SK-N-SH treated with all-trans-retinoic acid at 6 μM for 48 hours (cell line): ENCODE results near the gene CDH4.
"Not testable (repeated sequence)": the region's sequence is repeated elsewhere in the genome, so short reads cannot be mapped to it uniquely, and the experiment has no call there.

Experiments
- ATAC-seq: fragments of 200-7000 bp; cut with Tn5 transposase; 3 replicates; pipeline ENCODE4 v1.9.1; 2020; ENCODE audit warnings: mild to moderate bottlenecking, moderate library complexity
- ARNTL ChIP-seq: fragments of 450-650 bp; formaldehyde crosslinking; IDR thresholded peaks from 2 replicates; pipeline ENCODE4 v1.5.0; 2020; ENCODE audit warnings: low read depth, mild to moderate bottlenecking, moderate library complexity, borderline replicate concordance
- BACH2 ChIP-seq: fragments of 250-450 bp; sonication (Bioruptor Pico); IDR thresholded peaks from 2 replicates; pipeline ENCODE4 v1.9.0; 2021; ENCODE audit warnings: mild to moderate bottlenecking, borderline replicate concordance
- CSDC2 ChIP-seq: fragments of 250-450 bp; sonication (Bioruptor Pico); IDR thresholded peaks from 2 replicates; pipeline ENCODE4 v1.5.0; 2020; ENCODE audit warnings: mild to moderate bottlenecking, moderate library complexity
- ESRRG ChIP-seq: fragments of 250-450 bp; sonication (Bioruptor Pico); IDR thresholded peaks from 2 replicates; pipeline ENCODE4 v1.6.1; 2021; ENCODE audit warnings: mild to moderate bottlenecking
- GLIS3 ChIP-seq: fragments of 250-450 bp; sonication (Bioruptor Pico); IDR thresholded peaks from 2 replicates; pipeline ENCODE4 v1.5.0; 2020; ENCODE audit warnings: mild to moderate bottlenecking, moderate library complexity
- ISL1 ChIP-seq: fragments of 250-450 bp; sonication (Bioruptor Pico); IDR thresholded peaks from 2 replicates; pipeline ENCODE4 v2.1.2; 2022; ENCODE audit warnings: mild to moderate bottlenecking, moderate library complexity
- OSR1 ChIP-seq: fragments of 250-450 bp; sonication (Bioruptor Pico); IDR thresholded peaks from 2 replicates; pipeline ENCODE4 v1.8.0; 2022; ENCODE audit warnings: moderate library complexity, mild to moderate bottlenecking, inconsistent platforms
- PPARA ChIP-seq: fragments of 250-450 bp; sonication (Bioruptor Pico); IDR thresholded peaks from 2 replicates; pipeline ENCODE4 v1.5.0; 2020; ENCODE audit warnings: mild to moderate bottlenecking, borderline replicate concordance
- RARB ChIP-seq: fragments of 250-450 bp; sonication (Bioruptor Pico); IDR thresholded peaks from 2 replicates; pipeline ENCODE4 v1.8.0; 2021; ENCODE audit warnings: mild to moderate bottlenecking, moderate library complexity
- SNAI2 ChIP-seq: fragments of 250-450 bp; sonication (Bioruptor Pico); IDR thresholded peaks from 2 replicates; pipeline ENCODE4 v1.5.0; 2020; ENCODE audit warnings: mild to moderate bottlenecking, moderate library complexity
- TCF4 ChIP-seq: fragments of 250-450 bp; sonication (Bioruptor Pico); IDR thresholded peaks from 2 replicates; pipeline ENCODE4 v1.8.0; 2021; ENCODE audit warnings: mild to moderate bottlenecking, moderate library complexity, borderline replicate concordance
- TOX ChIP-seq: fragments of 250-450 bp; sonication (Bioruptor Pico); IDR thresholded peaks from 2 replicates; pipeline ENCODE4 v1.8.0; 2021; ENCODE audit warnings: mild to moderate bottlenecking, moderate library complexity, borderline replicate concordance
- TSHZ2 ChIP-seq: fragments of 250-450 bp; sonication (Bioruptor Pico); IDR thresholded peaks from 2 replicates; pipeline ENCODE4 v1.5.0; 2020; ENCODE audit warnings: mild to moderate bottlenecking, moderate library complexity
- ZC3H10 ChIP-seq: fragments of 250-450 bp; sonication (Bioruptor Pico); IDR thresholded peaks from 2 replicates; pipeline ENCODE4 v1.5.1; 2021; ENCODE audit warnings: mild to moderate bottlenecking, moderate library complexity
- ZFP3 ChIP-seq: fragments of 250-450 bp; sonication (Bioruptor Pico); IDR thresholded peaks from 2 replicates; pipeline ENCODE4 v1.5.0; 2020; ENCODE audit warnings: mild to moderate bottlenecking, moderate library complexity
- ZFP30 ChIP-seq: fragments of 450-650 bp; formaldehyde crosslinking; IDR thresholded peaks from 2 replicates; pipeline ENCODE4 v1.5.0; 2022; ENCODE audit warnings: mild to moderate bottlenecking, moderate library complexity
- ZNF565 ChIP-seq: fragments of 450-650 bp; formaldehyde crosslinking; conservative IDR thresholded peaks from 2 replicates; pipeline ENCODE4 v1.5.0; 2020; ENCODE audit warnings: low read depth, mild to moderate bottlenecking, moderate library complexity
- ZNF8 ChIP-seq: fragments of 450-650 bp; formaldehyde crosslinking; IDR thresholded peaks from 2 replicates; pipeline ENCODE4 v1.5.0; 2020; ENCODE audit warnings: mild to moderate bottlenecking, moderate library complexity
- TF ChIP-seq, protein P1 (sequence below): fragments of 250-450 bp; sonication (Bioruptor Pico); IDR thresholded peaks from 2 replicates; pipeline ENCODE4 v1.5.1; 2020; ENCODE audit warnings: low read depth, mild to moderate bottlenecking, moderate library complexity
- TF ChIP-seq, protein P2 (sequence below): fragments of 250-450 bp; sonication (Bioruptor Pico); IDR thresholded peaks from 2 replicates; pipeline ENCODE4 v1.8.0; 2021; ENCODE audit warnings: low read depth, mild to moderate bottlenecking, moderate library complexity, borderline replicate concordance
- TF ChIP-seq, protein P3 (sequence below): fragments of 250-450 bp; sonication (Bioruptor Pico); IDR thresholded peaks from 2 replicates; pipeline ENCODE4 v1.8.0; 2020; ENCODE audit warnings: mild to moderate bottlenecking, moderate library complexity, borderline replicate concordance

CDH4 gene

DNA sequence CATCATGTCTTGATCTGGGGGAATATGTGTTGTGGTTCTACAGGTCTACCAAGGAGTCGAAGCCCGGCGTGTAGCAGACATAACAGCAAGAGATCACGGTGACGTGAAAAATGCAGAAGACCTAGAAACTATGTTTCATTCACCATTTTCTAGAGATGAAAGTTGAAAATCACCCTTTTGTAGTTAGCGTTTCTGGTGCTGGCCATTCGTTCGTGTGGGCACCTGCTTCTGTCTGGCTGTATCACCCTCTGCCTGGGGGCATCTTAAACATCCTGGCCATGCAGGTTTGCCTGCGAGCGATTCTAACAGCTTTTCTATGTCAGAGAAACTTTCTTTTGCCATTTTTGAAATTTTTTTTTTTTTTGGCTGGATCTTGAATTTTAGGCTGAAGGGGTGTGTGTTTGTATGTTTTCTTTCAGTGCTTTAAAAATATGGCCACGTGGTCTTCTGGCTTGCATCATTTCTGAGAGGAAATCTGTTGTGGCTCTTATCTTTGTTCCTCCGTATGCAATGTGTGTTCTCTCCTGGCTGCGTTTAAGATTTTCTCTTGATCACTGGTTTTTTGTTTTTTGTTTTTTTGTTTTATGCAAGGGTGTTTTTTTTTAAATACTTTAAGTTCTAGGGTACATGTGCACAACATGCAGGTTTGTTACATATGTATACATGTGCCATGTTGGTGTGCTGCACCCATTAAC lies 226.7 kb downstream of the CDH4 start:
- ATAC-seq = no peak
- no peak for TF ChIP-seq GLIS3 (CRISPR knock-in tag)
- no peak for TF ChIP-seq ARNTL
- TF ChIP-seq TCF4 (CRISPR knock-in tag) = no peak
- TF ChIP-seq ZFP3 (CRISPR knock-in tag) = no peak

DNA sequence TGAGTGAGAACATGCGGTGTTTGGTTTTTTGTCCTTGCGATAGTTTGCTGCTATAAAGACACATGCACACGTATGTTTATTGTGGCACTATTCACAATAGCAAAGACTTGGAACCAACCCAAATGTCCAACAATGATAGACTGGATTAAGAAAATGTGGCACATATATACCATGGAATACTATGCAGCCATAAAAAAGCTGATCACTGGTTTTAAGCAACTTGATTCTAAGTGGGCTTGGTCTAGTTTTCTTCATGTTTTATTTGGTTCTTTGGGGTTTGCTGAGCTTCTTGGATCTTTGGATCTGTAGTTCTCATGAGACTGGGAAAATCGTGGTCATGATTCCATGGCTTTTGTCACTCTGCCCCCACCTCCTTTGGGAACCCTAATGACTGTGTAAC lies 227.4 kb downstream of the CDH4 start:
- not testable (repeated sequence) for ATAC-seq

GRCh38 chr20:61480158-61480825 lies 228.2 kb downstream of the CDH4 start:
- ATAC-seq = no peak
- TF ChIP-seq GLIS3 (CRISPR knock-in tag) (no peak), TOX (CRISPR knock-in tag) (no peak), ZFP3 (CRISPR knock-in tag) (no peak), ISL1 (no peak), BACH2 (CRISPR knock-in tag) (no peak), SNAI2 (CRISPR knock-in tag) (no peak), TSHZ2 (no peak)
- TF ChIP-seq, protein P1, sequence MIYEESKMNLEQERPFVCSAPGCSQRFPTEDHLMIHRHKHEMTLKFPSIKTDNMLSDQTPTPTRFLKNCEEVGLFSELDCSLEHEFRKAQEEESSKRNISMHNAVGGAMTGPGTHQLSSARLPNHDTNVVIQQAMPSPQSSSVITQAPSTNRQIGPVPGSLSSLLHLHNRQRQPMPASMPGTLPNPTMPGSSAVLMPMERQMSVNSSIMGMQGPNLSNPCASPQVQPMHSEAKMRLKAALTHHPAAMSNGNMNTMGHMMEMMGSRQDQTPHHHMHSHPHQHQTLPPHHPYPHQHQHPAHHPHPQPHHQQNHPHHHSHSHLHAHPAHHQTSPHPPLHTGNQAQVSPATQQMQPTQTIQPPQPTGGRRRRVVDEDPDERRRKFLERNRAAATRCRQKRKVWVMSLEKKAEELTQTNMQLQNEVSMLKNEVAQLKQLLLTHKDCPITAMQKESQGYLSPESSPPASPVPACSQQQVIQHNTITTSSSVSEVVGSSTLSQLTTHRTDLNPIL (CRISPR knock-in tag) = no peak
- TF ChIP-seq, protein P2, sequence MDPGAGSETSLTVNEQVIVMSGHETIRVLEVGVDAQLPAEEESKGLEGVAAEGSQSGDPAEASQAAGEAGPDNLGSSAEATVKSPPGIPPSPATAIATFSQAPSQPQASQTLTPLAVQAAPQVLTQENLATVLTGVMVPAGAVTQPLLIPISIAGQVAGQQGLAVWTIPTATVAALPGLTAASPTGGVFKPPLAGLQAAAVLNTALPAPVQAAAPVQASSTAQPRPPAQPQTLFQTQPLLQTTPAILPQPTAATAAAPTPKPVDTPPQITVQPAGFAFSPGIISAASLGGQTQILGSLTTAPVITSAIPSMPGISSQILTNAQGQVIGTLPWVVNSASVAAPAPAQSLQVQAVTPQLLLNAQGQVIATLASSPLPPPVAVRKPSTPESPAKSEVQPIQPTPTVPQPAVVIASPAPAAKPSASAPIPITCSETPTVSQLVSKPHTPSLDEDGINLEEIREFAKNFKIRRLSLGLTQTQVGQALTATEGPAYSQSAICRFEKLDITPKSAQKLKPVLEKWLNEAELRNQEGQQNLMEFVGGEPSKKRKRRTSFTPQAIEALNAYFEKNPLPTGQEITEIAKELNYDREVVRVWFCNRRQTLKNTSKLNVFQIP (CRISPR knock-in tag) = no peak
- TF ChIP-seq, all 23 proteins: peak for 0

GRCh38 chr20:61482056-61482887 lies 230.2 kb downstream of the CDH4 start:
- TF ChIP-seq ARNTL (no peak), GLIS3 (CRISPR knock-in tag) (no peak), CSDC2 (no peak), ZFP3 (CRISPR knock-in tag) (no peak), TOX (CRISPR knock-in tag) (no peak), OSR1 (CRISPR knock-in tag) (no peak), ZFP30 (CRISPR knock-in tag) (no peak), ZNF8 (CRISPR knock-in tag) (no peak), ZC3H10 (CRISPR knock-in tag) (no peak), PPARA (CRISPR knock-in tag) (no peak), ESRRG (CRISPR knock-in tag) (no peak), RARB (CRISPR knock-in tag) (no peak), SNAI2 (CRISPR knock-in tag) (no peak), BACH2 (CRISPR knock-in tag) (no peak), ISL1 (no peak), ZNF565 (CRISPR knock-in tag) (no peak)
- TF ChIP-seq, protein P2 (CRISPR knock-in tag) = no peak
- TF ChIP-seq, protein P3, sequence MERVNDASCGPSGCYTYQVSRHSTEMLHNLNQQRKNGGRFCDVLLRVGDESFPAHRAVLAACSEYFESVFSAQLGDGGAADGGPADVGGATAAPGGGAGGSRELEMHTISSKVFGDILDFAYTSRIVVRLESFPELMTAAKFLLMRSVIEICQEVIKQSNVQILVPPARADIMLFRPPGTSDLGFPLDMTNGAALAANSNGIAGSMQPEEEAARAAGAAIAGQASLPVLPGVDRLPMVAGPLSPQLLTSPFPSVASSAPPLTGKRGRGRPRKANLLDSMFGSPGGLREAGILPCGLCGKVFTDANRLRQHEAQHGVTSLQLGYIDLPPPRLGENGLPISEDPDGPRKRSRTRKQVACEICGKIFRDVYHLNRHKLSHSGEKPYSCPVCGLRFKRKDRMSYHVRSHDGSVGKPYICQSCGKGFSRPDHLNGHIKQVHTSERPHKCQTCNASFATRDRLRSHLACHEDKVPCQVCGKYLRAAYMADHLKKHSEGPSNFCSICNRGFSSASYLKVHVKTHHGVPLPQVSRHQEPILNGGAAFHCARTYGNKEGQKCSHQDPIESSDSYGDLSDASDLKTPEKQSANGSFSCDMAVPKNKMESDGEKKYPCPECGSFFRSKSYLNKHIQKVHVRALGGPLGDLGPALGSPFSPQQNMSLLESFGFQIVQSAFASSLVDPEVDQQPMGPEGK (CRISPR knock-in tag) = no peak
- TF ChIP-seq, protein P1 (CRISPR knock-in tag) = no peak
- TF ChIP-seq, all 23 proteins: peak for 0
- no peak for ATAC-seq
